ENCODE results near the gene FEZF2. TPM values are rescaled to one million over a fixed set of nuclear protein-coding genes. Genes with fewer than 3 reads are reported as not detected.
A peak's percentile ranks its signal among the peaks of the same experiment; 100 is the strongest.

Gene FEZF2
- polyA plus RNA-seq, 3 donors = not detected

GRCh38 chr3:62376906-62377877 lies 3.8 kb upstream of the FEZF2 start:
- TF ChIP-seq, protein P1, sequence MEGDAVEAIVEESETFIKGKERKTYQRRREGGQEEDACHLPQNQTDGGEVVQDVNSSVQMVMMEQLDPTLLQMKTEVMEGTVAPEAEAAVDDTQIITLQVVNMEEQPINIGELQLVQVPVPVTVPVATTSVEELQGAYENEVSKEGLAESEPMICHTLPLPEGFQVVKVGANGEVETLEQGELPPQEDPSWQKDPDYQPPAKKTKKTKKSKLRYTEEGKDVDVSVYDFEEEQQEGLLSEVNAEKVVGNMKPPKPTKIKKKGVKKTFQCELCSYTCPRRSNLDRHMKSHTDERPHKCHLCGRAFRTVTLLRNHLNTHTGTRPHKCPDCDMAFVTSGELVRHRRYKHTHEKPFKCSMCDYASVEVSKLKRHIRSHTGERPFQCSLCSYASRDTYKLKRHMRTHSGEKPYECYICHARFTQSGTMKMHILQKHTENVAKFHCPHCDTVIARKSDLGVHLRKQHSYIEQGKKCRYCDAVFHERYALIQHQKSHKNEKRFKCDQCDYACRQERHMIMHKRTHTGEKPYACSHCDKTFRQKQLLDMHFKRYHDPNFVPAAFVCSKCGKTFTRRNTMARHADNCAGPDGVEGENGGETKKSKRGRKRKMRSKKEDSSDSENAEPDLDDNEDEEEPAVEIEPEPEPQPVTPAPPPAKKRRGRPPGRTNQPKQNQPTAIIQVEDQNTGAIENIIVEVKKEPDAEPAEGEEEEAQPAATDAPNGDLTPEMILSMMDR (IDR thresholded peaks at IDR 0.05) = no peak
- Histone ChIP-seq H3K4me3 (replicated peaks in 1 of 3; ENCODE audit: low read depth in 2 of 3, low read length in 3 of 3) (no peak overlapping the region), H3K4me1 (ENCODE audit: control insufficient read depth in 1 of 2, insufficient read depth in 2 of 2, low read length in 2 of 2) (no peaks in the 10 kb centered on the region), H3K27ac (ENCODE audit: low read depth in 1 of 2, low read length in 2 of 2) (no peak overlapping the region), H3K9me3 (replicated peaks in 1 of 2; ENCODE audit: control insufficient read depth in 1 of 2, insufficient read depth in 1 of 2, low read length in 2 of 2) (peaks cover 0 to 53% of the 10 kb centered on the region in 2 donors), H4K20me1 (ENCODE audit: insufficient read depth, low read length) (no peaks in the 10 kb centered on the region), H3K4me2 (replicated peaks; ENCODE audit: extremely low read depth, low read length, poor library complexity, severe bottlenecking) (no peak overlapping the region), H3K9ac (ENCODE audit: insufficient read depth, low read length, poor library complexity, severe bottlenecking) (no peak overlapping the region), H3K27me3 (ENCODE audit: control insufficient read depth in 2 of 2, insufficient read depth in 2 of 2, low read length in 2 of 2) (peaks cover 86 to 97% of the 10 kb centered on the region in 2 donors), H3K36me3 (replicated peaks in 1 of 2; ENCODE audit: control insufficient read depth in 1 of 2, insufficient read depth in 2 of 2, low read length in 2 of 2) (no peaks in the 10 kb centered on the region), H2AFZ (ENCODE audit: insufficient read depth, low read depth, low read length, poor library complexity, severe bottlenecking) (no peak overlapping the region), H3K79me2 (ENCODE audit: insufficient read depth, low read length) (no peaks in the 10 kb centered on the region)
- Mint-ChIP-seq H3K27ac (no peak overlapping the region), H3K27me3 (ENCODE audit: low read depth in 3 of 3) (peaks cover 81 to 97% (median 93%) of the 10 kb centered on the region in 3 donors), H3K9me3 (peaks cover 0 to 11% (median 4%) of the 10 kb centered on the region in 7 donors), H3K4me1 (peaks cover 3% of the 10 kb centered on the region), H3K36me3 (peaks cover 0 to 2% of the 10 kb centered on the region in 2 donors), H3K4me3 (peak overlapping the region in 1 of 2 donors; percentile 76)
- 15% methylated on average over 58 of the region's 65 CpGs for whole genome bisulfite sequencing (ENCODE audit: insufficient coverage)
- intact Hi-C loops (cut with micrococcal nuclease) = no loop called here
- no peak for DNase-seq

- Histone ChIP-seq H3K4me3 (replicated peaks in 1 of 3; ENCODE audit: low read depth in 2 of 3, low read length in 3 of 3) (no peak overlapping the region), H3K27ac (ENCODE audit: low read depth in 1 of 2, low read length in 2 of 2) (no peak overlapping the region), H3K36me3 (replicated peaks in 1 of 2; ENCODE audit: control insufficient read depth in 1 of 2, insufficient read depth in 2 of 2, low read length in 2 of 2) (no peaks in the 10 kb centered on the region), H2AFZ (ENCODE audit: insufficient read depth, low read depth, low read length, poor library complexity, severe bottlenecking) (no peak overlapping the region), H4K20me1 (ENCODE audit: insufficient read depth, low read length) (no peaks in the 10 kb centered on the region), H3K4me1 (ENCODE audit: control insufficient read depth in 1 of 2, insufficient read depth in 2 of 2, low read length in 2 of 2) (no peaks in the 10 kb centered on the region), H3K9ac (ENCODE audit: insufficient read depth, low read length, poor library complexity, severe bottlenecking) (no peak overlapping the region), H3K9me3 (replicated peaks in 1 of 2; ENCODE audit: control insufficient read depth in 1 of 2, insufficient read depth in 1 of 2, low read length in 2 of 2) (peaks cover 0 to 58% of the 10 kb centered on the region in 2 donors), H3K79me2 (ENCODE audit: insufficient read depth, low read length) (no peaks in the 10 kb centered on the region), H3K4me2 (replicated peaks; ENCODE audit: extremely low read depth, low read length, poor library complexity, severe bottlenecking) (no peak overlapping the region), H3K27me3 (ENCODE audit: control insufficient read depth in 2 of 2, insufficient read depth in 2 of 2, low read length in 2 of 2) (peaks cover 92 to 98% of the 10 kb centered on the region in 2 donors)
- Mint-ChIP-seq H3K27ac (no peak overlapping the region), H3K4me3 (peak overlapping the region in 1 of 2 donors; percentile 73), H3K36me3 (peaks cover 0 to 2% of the 10 kb centered on the region in 2 donors), H3K4me1 (peaks cover 3% of the 10 kb centered on the region), H3K9me3 (peaks cover 0 to 15% (median 4%) of the 10 kb centered on the region in 7 donors), H3K27me3 (ENCODE audit: low read depth in 3 of 3) (peaks cover 89 to 98% (median 96%) of the 10 kb centered on the region in 3 donors)
- WGBS (ENCODE audit: insufficient coverage) = no CpG with 5 or more reads among the region's 3 CpGs
- TF ChIP-seq, protein P1 (IDR thresholded peaks at IDR 0.05) = no peak
- DNase-seq = no peak
- intact Hi-C loops (cut with micrococcal nuclease) = no loop called here
Measured at GRCh38 chr3:62376454-62376720, 3.0 kb upstream of the FEZF2 start.
